Measurements from ENCODE around the gene LRIT2. TPM values are rescaled to one million over a fixed set of nuclear protein-coding genes. Genes with fewer than 3 reads are reported as not detected.

Gene LRIT2
- total RNA-seq, 1 experiment from 2014 or later, result not detected

GRCh38 chr10:84233940-84234339, 8.6 kb upstream of the LRIT2 start:
- H3K4me1 Mint-ChIP-seq, result 0 out of 2 replicates have a peak, but pooled peaks cover 4% of the 10 kb centered on the region
- ATAC-seq (no peak), DNase-seq (ENCODE audit: low spot score) (no peak)
- no peaks in the 10 kb centered on the region for H3K36me3 Mint-ChIP-seq
- no peak overlapping the region for H3K4me3 Mint-ChIP-seq
- no peak overlapping the region for H3K27ac Mint-ChIP-seq
- H3K9me3 Mint-ChIP-seq, result no peaks in the 10 kb centered on the region
- CTCF ChIA-PET, result interaction anchor here (0.8 to 1.4 kb wide), 4 partner anchors 23 to 307 kb away, joined by 3 to 5 read pairs (median 3); no protein-coding TSS in a partner anchor
- TF ChIP-seq ZNF512 (CRISPR knock-in tag; IDR thresholded peaks at IDR 0.05; ENCODE audit: borderline replicate concordance), result no peak
- POLR2A ChIA-PET, result no interaction called here
- peaks cover 21% of the 10 kb centered on the region for H3K27me3 Mint-ChIP-seq (ENCODE audit: low read depth)

GRCh38 chr10:84232376-84232775, 7.0 kb upstream of the LRIT2 start:
- no peak for DNase-seq (ENCODE audit: low spot score)
- Mint-ChIP-seq H3K27ac (no peak overlapping the region), H3K27me3 (ENCODE audit: low read depth) (peaks cover 13% of the 10 kb centered on the region), H3K4me3 (no peak overlapping the region), H3K36me3 (no peaks in the 10 kb centered on the region), H3K9me3 (no peaks in the 10 kb centered on the region), H3K4me1 (0 out of 2 replicates have a peak, but pooled peaks cover 4% of the 10 kb centered on the region)
- ATAC-seq, result no peak
- POLR2A ChIA-PET, result no interaction called here
- CTCF ChIA-PET, result interaction anchor here (1.3 kb wide), 1 partner anchor 308 kb away, joined by 3 read pairs; no protein-coding TSS in a partner anchor
- TF ChIP-seq CBFB (CRISPR knock-in tag; IDR thresholded peaks at IDR 0.05; ENCODE audit: low read depth) (no peak), GABPB1 (CRISPR knock-in tag; IDR thresholded peaks at IDR 0.05) (no peak), TP53 (CRISPR knock-in tag; IDR thresholded peaks at IDR 0.05) (no peak), PRDM15 (CRISPR knock-in tag; IDR thresholded peaks at IDR 0.05) (no peak), AFF4 (CRISPR knock-in tag; IDR thresholded peaks at IDR 0.05; ENCODE audit: borderline replicate concordance) (no peak), FOXJ3 (CRISPR knock-in tag; IDR thresholded peaks at IDR 0.05; ENCODE audit: borderline replicate concordance) (no peak), IRF2 (CRISPR knock-in tag; IDR thresholded peaks at IDR 0.05; ENCODE audit: borderline replicate concordance, low read depth) (no peak), ZNF671 (CRISPR knock-in tag; IDR thresholded peaks at IDR 0.05) (no peak), SMAD3 (CRISPR knock-in tag; IDR thresholded peaks at IDR 0.05; ENCODE audit: borderline replicate concordance) (no peak), ZBTB21 (CRISPR knock-in tag; IDR thresholded peaks at IDR 0.05; ENCODE audit: borderline replicate concordance) (no peak), ZBTB43 (CRISPR knock-in tag; IDR thresholded peaks at IDR 0.05) (no peak), CREM (CRISPR knock-in tag; IDR thresholded peaks at IDR 0.05) (no peak), E2F5 (CRISPR knock-in tag; IDR thresholded peaks at IDR 0.05) (no peak), E2F1 (CRISPR knock-in tag; IDR thresholded peaks at IDR 0.05) (no peak), ARID4B (CRISPR knock-in tag; IDR thresholded peaks at IDR 0.05; ENCODE audit: borderline replicate concordance) (no peak), FOXP1 (CRISPR knock-in tag; IDR thresholded peaks at IDR 0.05; ENCODE audit: borderline replicate concordance) (no peak)
